ENCODE measurements around the gene SGIP1. TPM values are rescaled to one million over a fixed set of nuclear protein-coding genes. Genes with fewer than 3 reads are reported as not detected.

SGIP1 gene
- total RNA-seq, 1 donor from 2014 or later: 31.8 TPM

DNA sequence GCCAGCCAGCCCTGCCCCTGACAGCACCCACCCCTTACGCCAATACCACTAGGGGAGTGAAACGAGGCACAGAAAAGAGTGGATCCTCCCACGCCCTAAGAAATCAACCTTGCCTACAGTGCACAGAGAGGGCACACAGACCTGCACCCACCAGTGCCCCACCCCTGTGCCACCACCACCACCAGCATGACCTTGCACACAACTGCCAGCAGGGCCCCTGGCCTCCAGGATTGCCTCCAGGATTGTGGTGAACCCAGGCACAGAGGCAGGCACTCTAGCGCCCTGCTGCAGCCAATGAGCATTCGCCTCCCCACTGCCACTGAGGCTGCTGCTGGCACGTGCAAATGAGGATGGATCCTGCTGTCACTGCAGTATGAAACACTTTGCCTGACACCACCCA is 23.5 kb upstream of the SGIP1 start:
- no peak overlapping the region for H3K4me3 Mint-ChIP-seq (ENCODE audit: unreplicated experiment)
- H3K4me1 Mint-ChIP-seq (ENCODE audit: low read depth): peaks cover 25% of the 10 kb centered on the region
- TF ChIP-seq, protein P1, sequence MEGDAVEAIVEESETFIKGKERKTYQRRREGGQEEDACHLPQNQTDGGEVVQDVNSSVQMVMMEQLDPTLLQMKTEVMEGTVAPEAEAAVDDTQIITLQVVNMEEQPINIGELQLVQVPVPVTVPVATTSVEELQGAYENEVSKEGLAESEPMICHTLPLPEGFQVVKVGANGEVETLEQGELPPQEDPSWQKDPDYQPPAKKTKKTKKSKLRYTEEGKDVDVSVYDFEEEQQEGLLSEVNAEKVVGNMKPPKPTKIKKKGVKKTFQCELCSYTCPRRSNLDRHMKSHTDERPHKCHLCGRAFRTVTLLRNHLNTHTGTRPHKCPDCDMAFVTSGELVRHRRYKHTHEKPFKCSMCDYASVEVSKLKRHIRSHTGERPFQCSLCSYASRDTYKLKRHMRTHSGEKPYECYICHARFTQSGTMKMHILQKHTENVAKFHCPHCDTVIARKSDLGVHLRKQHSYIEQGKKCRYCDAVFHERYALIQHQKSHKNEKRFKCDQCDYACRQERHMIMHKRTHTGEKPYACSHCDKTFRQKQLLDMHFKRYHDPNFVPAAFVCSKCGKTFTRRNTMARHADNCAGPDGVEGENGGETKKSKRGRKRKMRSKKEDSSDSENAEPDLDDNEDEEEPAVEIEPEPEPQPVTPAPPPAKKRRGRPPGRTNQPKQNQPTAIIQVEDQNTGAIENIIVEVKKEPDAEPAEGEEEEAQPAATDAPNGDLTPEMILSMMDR (IDR thresholded peaks at IDR 0.05): no peak
- H3K9me3 Mint-ChIP-seq (ENCODE audit: low read depth): peaks cover 13% of the 10 kb centered on the region
- H3K36me3 Mint-ChIP-seq (ENCODE audit: low read depth): peaks cover 7% of the 10 kb centered on the region
- H3K27me3 Mint-ChIP-seq (ENCODE audit: low read depth): no peaks in the 10 kb centered on the region
- H3K27ac Mint-ChIP-seq (ENCODE audit: unreplicated experiment): no peak overlapping the region
- no peak for DNase-seq (ENCODE audit: low spot score)

GRCh38 chr1:66511118-66511517 is 22.8 kb upstream of the SGIP1 start:
- Mint-ChIP-seq H3K4me3 (ENCODE audit: unreplicated experiment) (no peak overlapping the region), H3K4me1 (ENCODE audit: low read depth) (peaks cover 18% of the 10 kb centered on the region), H3K27ac (ENCODE audit: unreplicated experiment) (no peak overlapping the region), H3K36me3 (ENCODE audit: low read depth) (peaks cover 7% of the 10 kb centered on the region), H3K9me3 (ENCODE audit: low read depth) (peaks cover 13% of the 10 kb centered on the region), H3K27me3 (ENCODE audit: low read depth) (no peaks in the 10 kb centered on the region)
- DNase-seq (ENCODE audit: low spot score): no peak
- TF ChIP-seq, protein P1 (IDR thresholded peaks at IDR 0.05): no peak

GRCh38 chr1:66517959-66518358 is 16.0 kb upstream of the SGIP1 start:
- H3K36me3 Mint-ChIP-seq (ENCODE audit: low read depth): peaks cover 7% of the 10 kb centered on the region
- no peak for DNase-seq (ENCODE audit: low spot score)
- peaks cover 11% of the 10 kb centered on the region for H3K9me3 Mint-ChIP-seq (ENCODE audit: low read depth)
- H3K27ac Mint-ChIP-seq (ENCODE audit: unreplicated experiment): no peak overlapping the region
- H3K27me3 Mint-ChIP-seq (ENCODE audit: low read depth): no peaks in the 10 kb centered on the region
- H3K4me1 Mint-ChIP-seq (ENCODE audit: low read depth): peaks cover 16% of the 10 kb centered on the region
- no peak overlapping the region for H3K4me3 Mint-ChIP-seq (ENCODE audit: unreplicated experiment)
- TF ChIP-seq, protein P1 (IDR thresholded peaks at IDR 0.05): no peak

- TF ChIP-seq, protein P1 (IDR thresholded peaks at IDR 0.05): no peak
- Mint-ChIP-seq H3K36me3 (ENCODE audit: low read depth) (peaks cover under 1% of the 10 kb centered on the region), H3K27me3 (ENCODE audit: low read depth) (no peaks in the 10 kb centered on the region), H3K4me1 (ENCODE audit: low read depth) (peaks cover 22% of the 10 kb centered on the region), H3K27ac (ENCODE audit: unreplicated experiment) (no peak overlapping the region), H3K4me3 (ENCODE audit: unreplicated experiment) (no peak overlapping the region), H3K9me3 (ENCODE audit: low read depth) (peaks cover 4% of the 10 kb centered on the region)
- DNase-seq (ENCODE audit: low spot score): no peak
Measured at GRCh38 chr1:66518654-66519053, 15.3 kb upstream of the SGIP1 start.

DNA sequence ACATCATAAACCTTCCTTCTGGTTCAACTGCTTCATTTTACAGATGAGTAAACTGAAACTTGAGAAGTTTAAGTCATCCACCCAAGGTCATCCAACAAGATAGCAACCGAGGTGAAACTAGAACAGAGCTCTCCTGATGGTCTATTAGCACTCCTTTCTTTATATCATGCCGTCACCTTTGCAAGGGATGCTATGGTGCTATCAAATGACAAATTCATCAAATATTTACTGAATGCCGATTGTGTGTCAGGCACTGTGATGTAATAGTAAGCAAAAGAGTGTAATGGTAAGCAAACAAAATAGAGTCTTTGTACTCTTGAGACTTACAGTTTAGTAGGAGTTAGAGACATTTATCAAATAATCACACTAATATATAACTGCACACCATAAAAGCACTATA is 14.0 kb upstream of the SGIP1 start:
- Mint-ChIP-seq H3K4me1 (ENCODE audit: low read depth) (peaks cover 25% of the 10 kb centered on the region), H3K9me3 (ENCODE audit: low read depth) (no peaks in the 10 kb centered on the region), H3K27me3 (ENCODE audit: low read depth) (no peaks in the 10 kb centered on the region), H3K4me3 (ENCODE audit: unreplicated experiment) (no peak overlapping the region), H3K27ac (ENCODE audit: unreplicated experiment) (no peak overlapping the region), H3K36me3 (ENCODE audit: low read depth) (no peaks in the 10 kb centered on the region)
- DNase-seq (ENCODE audit: low spot score): no peak
- TF ChIP-seq, protein P1 (IDR thresholded peaks at IDR 0.05): no peak
